GM18907 (cell line): ENCODE data around the gene C4orf33.
"Not testable (repeated sequence)": the region's sequence is repeated elsewhere in the genome, so short reads cannot be mapped to it uniquely, and the experiment has no call there.

ENCODE experiments used
- ATAC-seq: cut with Tn5 transposase; IDR thresholded peaks from one replicate; pipeline ENCODE4 v1.9.1; 2021; ENCODE audit warnings: mild to moderate bottlenecking, moderate library complexity; ENCODE audit not compliant: unreplicated experiment

Gene C4orf33

DNA sequence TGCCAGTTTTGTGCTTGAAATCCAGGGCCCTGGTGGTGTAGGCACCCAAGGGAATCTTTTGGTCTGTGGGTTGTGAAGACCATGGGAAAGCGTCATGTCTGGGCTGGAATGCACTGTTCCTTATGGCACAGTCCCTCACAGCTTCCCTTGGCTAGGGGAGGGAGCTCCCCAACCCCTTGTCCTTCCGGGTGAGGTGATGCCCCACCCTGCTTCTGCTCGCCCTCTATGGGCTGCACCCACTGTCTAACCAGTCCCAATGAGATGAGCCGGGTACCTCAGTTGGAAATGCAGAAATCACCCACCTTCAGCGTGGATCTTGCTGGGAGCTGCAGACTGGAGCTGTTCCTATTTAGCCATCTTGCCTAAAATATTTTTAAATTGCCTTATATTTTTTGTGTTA, 30.7 kb downstream of the C4orf33 start:
- not testable (repeated sequence) for ATAC-seq

DNA sequence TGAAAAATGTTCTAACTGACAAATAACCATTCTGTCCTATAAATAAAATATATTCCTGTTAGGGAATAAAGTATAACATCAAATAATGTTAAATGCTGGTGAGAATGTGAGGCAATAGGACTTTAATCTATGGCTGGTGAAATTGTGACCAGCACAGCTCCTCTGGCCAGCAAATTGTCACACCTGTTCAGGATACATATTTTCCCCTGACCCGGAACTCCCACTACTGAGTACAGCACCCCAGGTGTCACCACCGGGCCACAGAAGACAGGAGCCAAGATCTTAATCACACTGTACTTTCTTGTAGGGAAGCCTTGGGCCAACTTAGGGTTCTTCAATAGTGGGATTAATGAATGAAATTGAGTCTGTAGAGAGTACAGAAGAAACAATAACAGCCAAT, 33.2 kb downstream of the C4orf33 start:
- no peak for ATAC-seq

DNA sequence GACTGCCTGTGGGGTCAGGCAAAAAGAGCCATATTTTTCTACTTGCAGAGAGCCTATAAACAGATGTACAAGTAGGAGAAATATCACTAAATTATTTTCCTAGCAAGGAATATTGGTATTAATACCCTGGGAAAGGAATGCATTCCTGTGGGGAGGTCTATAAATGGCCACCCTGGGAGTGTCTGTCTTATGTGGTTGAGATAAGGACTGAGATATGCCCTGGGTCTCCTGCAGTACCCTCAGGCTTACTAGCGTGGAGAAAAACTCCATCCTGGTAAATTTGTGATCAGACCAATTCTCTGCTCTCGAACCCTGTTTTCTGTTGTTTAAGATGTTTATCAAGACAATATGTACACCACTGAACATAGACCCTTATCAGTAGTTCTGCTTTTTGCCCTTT, 35.4 kb downstream of the C4orf33 start:
- ATAC-seq = no peak

DNA sequence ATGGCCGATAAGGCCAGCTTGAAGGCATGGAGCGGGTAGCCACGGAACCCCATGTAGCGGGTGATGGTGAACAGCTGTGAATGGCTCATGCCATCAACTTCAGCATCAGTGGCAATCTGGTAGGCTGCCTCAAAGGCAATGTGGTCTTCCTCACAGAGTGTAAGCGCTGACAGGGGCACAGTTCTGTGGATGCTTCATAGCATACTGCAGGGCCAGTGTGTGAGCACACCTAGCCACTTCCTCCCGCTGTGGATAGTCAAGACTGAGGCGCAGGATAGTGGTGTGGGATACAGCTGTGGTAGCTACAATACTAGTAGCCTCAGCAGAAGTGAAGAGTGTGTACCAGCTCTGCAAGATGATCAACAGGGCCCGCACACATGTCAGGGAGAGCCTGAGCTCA, 40.5 kb downstream of the C4orf33 start:
- ATAC-seq = no peak

DNA sequence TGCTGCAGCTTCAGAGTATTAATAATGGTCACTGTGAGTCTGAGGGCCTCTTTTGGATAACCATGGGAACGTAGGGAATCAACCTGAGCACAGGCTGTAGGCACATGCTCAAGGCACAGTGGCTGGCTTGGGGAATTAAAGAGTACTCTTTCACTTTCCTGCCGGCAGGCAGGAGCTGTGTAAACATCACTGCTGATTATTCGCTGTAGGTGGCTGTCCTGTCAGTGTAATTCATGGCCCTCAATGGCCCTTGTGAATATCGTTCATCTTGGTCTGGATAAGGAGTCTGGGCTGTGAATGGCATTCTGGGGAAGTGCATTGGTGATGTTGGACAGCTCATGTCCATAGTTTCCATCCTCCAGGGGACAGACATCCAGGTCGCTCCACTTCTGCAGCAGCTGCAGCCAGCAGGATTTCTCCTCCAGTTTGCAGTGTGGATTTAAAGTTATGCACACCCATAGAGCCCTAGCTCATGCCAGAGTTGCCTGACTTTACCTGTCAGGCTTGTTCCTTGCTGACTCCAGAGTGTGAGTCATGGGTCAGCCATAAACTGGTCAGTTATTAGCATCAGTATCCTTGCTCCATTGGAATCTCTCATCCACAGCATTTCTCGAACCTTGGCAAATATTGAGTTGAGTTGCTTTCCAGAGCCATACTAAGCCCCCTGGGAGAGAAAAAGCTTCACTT, 43.0 kb downstream of the C4orf33 start:
- no peak for ATAC-seq

DNA sequence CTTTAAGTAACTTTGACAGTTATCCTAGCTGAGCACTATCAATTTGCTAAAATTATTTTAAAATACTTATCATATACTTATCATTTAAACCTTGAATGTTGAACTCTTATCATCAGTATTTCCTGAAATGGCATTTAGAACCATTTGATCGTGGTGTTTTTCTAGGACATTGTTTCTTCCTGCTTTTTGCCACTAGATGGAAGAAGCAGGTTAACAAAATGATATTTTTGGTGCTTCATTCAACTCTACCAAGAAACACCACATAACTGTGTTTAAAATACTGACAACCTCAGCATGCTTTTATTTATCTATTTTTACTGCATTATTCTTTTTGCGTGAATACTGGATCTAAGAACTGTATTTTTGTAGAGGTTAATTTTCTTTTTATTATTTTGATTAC, 44.6 kb downstream of the C4orf33 start:
- ATAC-seq = no peak

DNA sequence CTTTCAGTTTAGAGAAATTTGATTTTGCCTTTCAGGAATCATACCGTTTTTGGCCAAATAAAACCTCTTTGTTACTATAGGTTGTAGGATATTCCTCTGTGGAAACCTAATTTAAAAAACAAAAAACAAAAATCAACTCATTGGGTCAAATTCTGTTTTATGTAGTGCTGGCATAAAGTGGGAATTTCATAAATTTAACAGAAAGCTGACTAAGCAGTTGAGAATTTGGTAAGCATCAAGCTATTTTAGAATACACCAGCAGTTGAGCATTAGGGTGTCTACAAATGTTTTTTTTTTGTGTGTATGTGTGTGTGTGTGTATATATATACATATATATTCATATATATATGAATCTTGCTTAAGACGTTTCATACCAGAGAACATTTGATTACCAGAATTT, 47.4 kb downstream of the C4orf33 start:
- ATAC-seq = no peak

DNA sequence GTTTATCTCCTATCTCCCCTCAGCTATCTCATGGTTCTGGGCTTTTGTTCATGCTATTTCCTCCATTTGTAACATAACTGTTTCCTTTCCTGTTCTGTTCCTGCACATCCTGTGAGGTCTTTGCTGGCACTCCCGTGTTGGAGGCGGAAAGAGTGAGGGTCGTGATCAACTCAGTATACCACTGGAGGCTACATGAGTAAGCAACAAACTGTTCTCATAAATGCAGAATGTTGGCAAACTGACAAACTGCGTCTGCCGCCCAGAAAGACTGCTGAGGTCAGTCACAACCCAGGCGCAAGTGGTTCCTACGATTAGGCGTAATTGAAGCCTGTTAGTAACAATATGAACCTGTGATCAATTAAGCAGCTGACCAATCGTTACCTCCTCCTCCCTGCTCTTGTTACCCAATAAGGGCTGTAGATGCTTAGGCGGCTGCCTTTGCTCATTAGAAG, 48.8 kb downstream of the C4orf33 start:
- ATAC-seq = no peak

DNA sequence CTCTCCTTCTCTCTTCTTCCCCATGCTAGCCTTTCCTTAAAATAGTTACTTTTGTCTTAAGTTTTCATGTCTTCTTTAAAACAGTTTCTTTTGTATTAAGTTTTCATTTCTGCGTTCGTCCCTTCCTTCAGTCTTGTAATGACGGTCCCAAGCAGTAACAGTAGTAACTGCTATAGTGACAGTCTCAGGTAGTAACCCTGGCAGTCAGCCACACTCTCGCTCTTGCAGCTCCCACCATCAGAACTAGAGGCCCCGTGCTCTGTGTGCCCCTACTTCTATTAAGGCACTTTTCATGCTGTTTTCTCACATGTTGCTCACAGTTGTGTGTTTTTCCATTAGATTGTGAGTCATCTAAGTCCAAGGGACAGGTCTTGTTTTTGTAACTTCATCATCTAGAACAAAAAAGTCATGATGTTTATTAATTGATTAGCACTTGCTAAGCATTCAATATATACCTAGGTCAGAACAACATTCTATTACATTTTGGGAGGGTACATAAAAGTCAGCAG, 49.3 kb downstream of the C4orf33 start:
- ATAC-seq = no peak

DNA sequence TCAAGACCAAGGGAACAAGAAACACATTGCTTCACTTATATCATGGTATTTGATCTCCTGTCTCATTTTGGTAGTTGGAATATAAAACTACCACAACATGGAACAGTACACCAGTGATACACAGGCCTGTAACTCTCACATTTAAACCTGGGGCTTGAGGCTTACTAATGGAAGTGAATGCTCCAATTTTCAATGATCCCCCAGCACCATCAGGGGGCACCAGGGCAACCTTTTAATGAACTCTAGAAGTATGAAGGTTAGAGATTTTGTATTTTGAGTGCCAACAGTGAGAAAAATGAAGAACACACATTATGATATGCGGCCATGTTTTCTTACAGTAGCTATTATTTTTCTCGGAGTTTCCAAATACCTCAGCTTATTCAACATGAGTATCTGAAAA, 50.7 kb downstream of the C4orf33 start:
- ATAC-seq = no peak

DNA sequence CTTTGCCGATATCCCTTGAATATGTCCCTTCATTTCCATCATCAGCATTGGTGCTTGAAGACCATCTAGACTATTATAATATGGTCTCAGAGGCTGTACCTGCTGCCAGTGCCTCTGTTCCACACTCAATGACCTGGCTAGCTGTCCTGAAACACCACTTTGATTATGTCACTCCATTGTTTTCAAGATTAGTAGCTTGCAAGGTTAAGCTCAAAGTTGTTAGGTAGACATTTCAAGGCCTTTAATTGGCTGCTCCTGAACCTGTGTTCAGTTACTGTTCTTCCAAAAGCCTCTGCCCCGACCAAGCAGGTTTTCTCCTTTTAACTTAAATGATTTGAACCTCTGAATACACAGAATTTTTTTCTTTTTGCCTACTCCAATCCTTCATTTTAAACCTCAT, 52.9 kb downstream of the C4orf33 start:
- no peak for ATAC-seq

DNA sequence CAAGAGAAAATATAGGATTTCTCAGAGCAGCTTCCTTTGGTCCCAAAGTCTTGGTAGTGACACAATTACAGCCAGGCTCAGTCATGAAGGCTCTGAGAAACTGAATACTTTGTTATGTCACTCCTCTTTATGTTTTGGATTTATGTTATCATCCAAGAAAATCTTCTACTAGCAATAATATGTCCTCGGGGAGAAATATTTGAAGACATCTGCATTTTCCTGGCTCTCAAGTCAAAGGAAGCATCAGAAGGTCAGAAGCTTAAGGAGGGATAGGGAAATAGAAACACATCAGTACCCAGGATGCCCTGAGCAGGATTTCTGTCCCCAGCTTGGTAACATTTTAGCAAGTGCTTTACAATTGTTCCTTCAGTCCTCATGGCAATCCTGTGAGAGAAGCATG, 54.0 kb downstream of the C4orf33 start:
- ATAC-seq = no peak

DNA sequence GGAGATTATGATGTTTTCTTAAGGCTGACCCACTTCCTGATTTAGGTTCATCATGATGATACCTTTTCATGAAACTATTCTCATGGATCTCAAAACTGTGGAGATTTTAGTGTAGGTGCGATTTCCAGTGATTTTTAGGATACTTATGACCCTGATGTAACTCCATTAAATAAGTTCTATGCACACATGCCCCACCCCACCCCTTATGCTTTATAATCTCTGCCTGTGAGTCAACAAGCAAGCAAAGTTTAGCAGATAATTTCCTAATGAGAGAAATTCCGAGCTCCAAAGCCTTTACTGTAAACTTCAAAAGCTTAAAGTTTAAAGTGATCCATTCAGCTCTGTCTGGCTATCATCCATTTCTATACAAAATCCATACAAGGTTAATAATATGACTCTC, 56.4 kb downstream of the C4orf33 start:
- ATAC-seq = no peak

DNA sequence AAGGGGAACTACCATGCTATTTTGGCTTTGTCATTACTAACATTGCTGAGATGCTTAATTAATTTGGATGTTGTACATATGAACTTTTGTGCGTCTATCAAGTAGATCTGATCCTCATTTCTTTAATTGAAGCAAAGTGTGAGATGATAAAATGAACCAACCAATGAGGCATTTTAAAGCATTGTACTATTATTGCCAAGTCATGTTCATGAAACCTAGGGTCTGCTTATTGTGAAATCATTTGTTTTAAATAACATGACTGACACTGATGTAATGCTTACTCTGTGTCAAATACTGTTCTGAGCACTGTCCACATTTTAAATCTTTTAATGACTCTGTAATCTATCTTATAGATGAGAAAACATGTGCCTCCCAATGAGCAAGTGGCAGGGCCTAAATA, 57.7 kb downstream of the C4orf33 start:
- no peak for ATAC-seq

DNA sequence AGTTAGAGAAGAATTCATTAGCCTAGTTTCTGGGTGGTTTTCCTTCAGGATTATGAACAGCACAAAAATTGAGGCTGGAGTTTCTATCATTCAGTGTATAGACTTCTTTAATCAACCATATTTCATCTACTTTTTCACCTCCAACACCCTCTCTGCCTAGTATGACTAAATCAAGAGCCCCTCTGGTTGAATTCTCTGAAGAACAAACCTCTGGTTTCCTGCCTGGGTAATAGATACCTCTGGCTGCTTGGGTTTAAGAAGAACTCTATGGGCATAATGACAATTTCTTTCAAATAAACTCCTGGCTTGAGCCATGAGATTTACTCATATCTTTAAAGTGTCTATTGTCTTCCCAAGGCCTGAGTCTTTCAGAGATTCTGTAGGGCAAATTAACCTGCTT, 66.5 kb downstream of the C4orf33 start:
- no peak for ATAC-seq

DNA sequence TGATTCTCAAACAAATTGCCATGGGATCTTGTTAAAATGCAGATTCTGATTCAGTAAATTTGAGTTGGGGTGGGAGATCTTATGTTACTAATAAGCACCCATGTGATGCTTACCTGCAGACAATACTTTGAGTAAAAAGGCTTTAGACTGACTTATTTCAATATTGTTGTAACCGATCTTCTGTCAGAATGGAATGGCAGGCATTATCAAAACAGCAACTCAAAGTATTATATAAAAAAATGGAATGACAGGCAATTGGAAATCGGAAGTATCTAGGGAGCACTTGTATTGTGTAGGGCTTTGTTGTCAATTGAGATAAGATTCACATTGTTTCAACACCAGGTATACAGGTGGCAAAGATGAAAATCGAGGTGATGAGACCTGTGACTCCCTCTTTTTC, 67.5 kb downstream of the C4orf33 start:
- no peak for ATAC-seq

DNA sequence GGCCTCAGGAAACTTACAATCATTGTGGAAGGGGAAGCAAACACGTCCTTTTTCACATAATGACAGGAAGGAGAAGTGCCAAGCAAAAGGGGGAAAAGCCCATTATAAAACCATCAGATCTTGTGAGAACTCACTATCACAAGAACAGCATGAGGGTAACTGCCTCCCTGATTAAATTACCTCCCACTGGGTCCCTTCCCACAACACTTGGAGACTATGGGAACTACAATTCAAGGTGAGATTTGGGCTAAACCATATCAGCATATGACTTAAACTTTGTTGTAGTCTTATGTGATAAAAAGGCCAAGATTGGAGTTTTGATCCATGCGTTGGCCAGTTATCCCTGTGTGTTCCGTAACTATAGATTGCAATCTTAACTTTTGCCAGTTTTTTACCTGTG, 68.3 kb downstream of the C4orf33 start:
- ATAC-seq = no peak
